ENCODE data around the gene CLCN1. TPM values are rescaled to one million over a fixed set of nuclear protein-coding genes. Genes with fewer than 3 reads are reported as not detected.

CLCN1 gene
- not detected in 2 replicates for total RNA-seq (2013; cell fraction: nucleolus; rRNA removed)
- not detected in 2 replicates for total RNA-seq (2014; rRNA removed)
- not detected in 2 replicates for total RNA-seq (2014; rRNA removed; fragmentation: Illumina TruSeq; extraction: Trizol)
- not detected in 2 replicates for total RNA-seq (2021)
- polyA plus RNA-seq (2011; ENCODE audit: low read depth), result not detected
- not detected in 2 replicates for polyA plus RNA-seq (2011; rRNA removed)
- not detected in 2 replicates for polyA plus RNA-seq (2011; cell fraction: cytosol; rRNA removed)
- not detected in 2 replicates for polyA plus RNA-seq (2011; cell fraction: nucleus; rRNA removed)
- polyA plus RNA-seq (2012), result not detected in 2 replicates
- polyA plus RNA-seq (2014; fragmentation: Illumina TruSeq; extraction: Trizol), result not detected in 2 replicates
- polyA plus RNA-seq (2014; fragmentation: Nextera tagmentation; extraction: Ambion mirVana), result not detected
- polyA plus RNA-seq (2014; rRNA removed), result 0.04 TPM in 1 of 2 replicates, not detected in the other
- polyA plus RNA-seq (2016; fragmentation: Nextera tagmentation; extraction: Ambion mirVana), result under 1 TPM in 1 of 2 experiments, not detected in 1; 0.30 TPM
- not detected in 2 replicates for polyA minus RNA-seq (2011; rRNA and poly(A)+ RNA removed)
- not detected in 2 replicates for polyA minus RNA-seq (2011; cell fraction: cytosol; rRNA and poly(A)+ RNA removed)
- not detected in 2 replicates for polyA minus RNA-seq (2011; cell fraction: nucleus; rRNA and poly(A)+ RNA removed)
- Bru-seq, nascent RNA, result percentile 12 among the genes with signal in this experiment
- percentile 10 among the genes with signal in this experiment for BruChase-seq, experiment 1, labeled RNA remaining after a 6-hour chase
- BruChase-seq, experiment 2, labeled RNA remaining after a 2-hour chase, result percentile 18 among the genes with signal in this experiment
- long read RNA-seq, experiment 1, result 0 reads
- long read RNA-seq, experiment 2, result 0 reads

DNA sequence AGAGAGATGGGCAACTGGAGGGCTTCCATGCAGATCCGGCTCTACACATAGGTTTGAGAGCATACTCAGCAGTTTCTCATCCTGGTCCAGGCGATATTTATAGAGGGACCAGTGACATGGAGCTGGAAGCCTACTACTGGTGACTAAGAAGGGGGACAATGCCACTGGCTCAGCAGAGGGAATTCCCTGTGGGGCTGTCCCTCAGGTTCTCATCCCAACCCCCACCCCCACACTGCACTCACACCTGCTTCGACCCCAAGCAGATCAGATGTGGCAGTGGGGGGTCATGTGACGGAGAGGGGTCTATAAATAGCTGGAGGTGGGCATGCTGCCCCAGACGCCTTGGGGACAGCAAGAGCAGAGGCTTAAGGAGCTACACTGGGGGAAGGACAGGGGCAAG lies at the start of gene CLCN1:
Gene CLCN1 (plus strand): TSS at position 336 of the 400 bp plus-strand sequence. CDS start 102 bp downstream, outside the sequence.
- no peak within 1 kb of the TSS for H3K4me2 ChIP-seq (ENCODE audit: control insufficient read depth, insufficient read depth)
- ChIA-PET RAD21 (ENCODE audit: unreplicated experiment) (no interaction called here), SMC1A (ENCODE audit: uncharacterized antibody, unreplicated experiment) (no interaction called here), POLR2A (no interaction called here), CTCF (interaction anchor here (1.7 to 2.3 kb wide), 2 partner anchors 16 to 75 kb away, joined by 3 to 6 read pairs; no protein-coding TSS in a partner anchor)
- no peaks in the 10 kb centered on the region for H4K20me1 ChIP-seq (ENCODE audit: control insufficient read depth, insufficient read depth)
- H3K79me2 ChIP-seq (ENCODE audit: control insufficient read depth, insufficient read depth, low read length), result no peaks in the 10 kb centered on the region
- no peaks in the 10 kb centered on the region; the same call in 2 of the 3 replicates for H3K9me3 ChIP-seq (replicated peaks; ENCODE audit: control insufficient read depth, insufficient read depth, low read length)
- intact Hi-C loops (cut with micrococcal nuclease; ENCODE audit: unreplicated experiment), result no loop called here
- DNase-seq (ENCODE audit: low read depth, low spot score) (no peak), FAIRE-seq (no peak), ATAC-seq (no peak)
- H3K9ac ChIP-seq (ENCODE audit: control insufficient read depth, insufficient read depth, low read length), result no peak within 1 kb of the TSS
- no TSS peak for BruUV-seq (replicated peaks)
- no peaks in the 10 kb centered on the region for H3K36me3 ChIP-seq (ENCODE audit: control insufficient read depth in 2 of 2, insufficient read depth in 2 of 2, low read length in 1 of 2)
- in situ Hi-C loops (cut with MboI), result no loop called here
- H3K4me3 ChIP-seq, result no peak within 1 kb of the TSS
- H3K4me1 ChIP-seq (ENCODE audit: control insufficient read depth, insufficient read depth, low read length), result peaks cover 11% of the 10 kb centered on the region; the same call in 1 of the 2 replicates
- 27% methylated on average over 5 of the region's 5 CpGs for WGBS (ENCODE audit: insufficient coverage, insufficient replicate concordance, low lambda C conversion rate, missing lambda C conversion rate)
- H3K27ac ChIP-seq (ENCODE audit: control insufficient read depth, insufficient read depth), result no peak within 1 kb of the TSS
- H2AFZ ChIP-seq (ENCODE audit: control insufficient read depth, low read depth, low read length), result no peak within 1 kb of the TSS
- H3K27me3 ChIP-seq (replicated peaks in 1 of 2; ENCODE audit: control insufficient read depth in 2 of 2, insufficient read depth in 2 of 2, low read length in 1 of 2), result no peaks in the 10 kb centered on the region
- TF ChIP-seq SKIL (IDR thresholded peaks at IDR 0.05; ENCODE audit: low read depth, poor library complexity, severe bottlenecking) (no peak), TCF12 (IDR thresholded peaks at IDR 0.05; ENCODE audit: low read depth, low read length) (no peak), ELK1 (IDR thresholded peaks at IDR 0.05; ENCODE audit: low read depth, low read length) (no peak), SPI1 (IDR thresholded peaks at IDR 0.05; ENCODE audit: borderline replicate concordance, insufficient read depth, low read depth, low read length) (no peak), ZNF384 (IDR thresholded peaks at IDR 0.05; ENCODE audit: borderline replicate concordance, low read depth, low read length) (no peak), PAX8 (IDR thresholded peaks at IDR 0.05) (no peak), CHD4 (IDR thresholded peaks at IDR 0.05) (no peak), HDAC2 (IDR thresholded peaks at IDR 0.05) (no peak), POLR2A (IDR thresholded peaks at IDR 0.05; ENCODE audit: low read depth, low read length) (no peak), USF1 (IDR thresholded peaks at IDR 0.05; ENCODE audit: borderline replicate concordance, extremely low read length, insufficient read depth, low read depth, low read length) (no peak), SUZ12 (IDR thresholded peaks at IDR 0.05; ENCODE audit: unreplicated experiment) (no peak), EED (IDR thresholded peaks at IDR 0.05; ENCODE audit: low read depth) (no peak), LARP7 (IDR thresholded peaks at IDR 0.05) (no peak)
- TF ChIP-seq, protein P1, sequence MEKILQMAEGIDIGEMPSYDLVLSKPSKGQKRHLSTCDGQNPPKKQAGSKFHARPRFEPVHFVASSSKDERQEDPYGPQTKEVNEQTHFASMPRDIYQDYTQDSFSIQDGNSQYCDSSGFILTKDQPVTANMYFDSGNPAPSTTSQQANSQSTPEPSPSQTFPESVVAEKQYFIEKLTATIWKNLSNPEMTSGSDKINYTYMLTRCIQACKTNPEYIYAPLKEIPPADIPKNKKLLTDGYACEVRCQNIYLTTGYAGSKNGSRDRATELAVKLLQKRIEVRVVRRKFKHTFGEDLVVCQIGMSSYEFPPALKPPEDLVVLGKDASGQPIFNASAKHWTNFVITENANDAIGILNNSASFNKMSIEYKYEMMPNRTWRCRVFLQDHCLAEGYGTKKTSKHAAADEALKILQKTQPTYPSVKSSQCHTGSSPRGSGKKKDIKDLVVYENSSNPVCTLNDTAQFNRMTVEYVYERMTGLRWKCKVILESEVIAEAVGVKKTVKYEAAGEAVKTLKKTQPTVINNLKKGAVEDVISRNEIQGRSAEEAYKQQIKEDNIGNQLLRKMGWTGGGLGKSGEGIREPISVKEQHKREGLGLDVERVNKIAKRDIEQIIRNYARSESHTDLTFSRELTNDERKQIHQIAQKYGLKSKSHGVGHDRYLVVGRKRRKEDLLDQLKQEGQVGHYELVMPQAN (conservative IDR thresholded peaks at IDR 0.05), result no peak
